HG03135 (cell line): Measurements from ENCODE around the gene MAP2K5.

Source experiments
- ATAC-seq: cut with Tn5 transposase; IDR thresholded peaks from one replicate; pipeline ENCODE4 v1.9.1; 2021; ENCODE audit warnings: mild to moderate bottlenecking, moderate library complexity; ENCODE audit not compliant: unreplicated experiment

Gene MAP2K5

GRCh38 chr15:67820992-67821783, 278.7 kb downstream of the MAP2K5 start:
- ATAC-seq, result no peak

- no peak for ATAC-seq
These were observed 279.4 kb downstream of the MAP2K5 start for GRCh38 chr15:67821784-67822440.

DNA sequence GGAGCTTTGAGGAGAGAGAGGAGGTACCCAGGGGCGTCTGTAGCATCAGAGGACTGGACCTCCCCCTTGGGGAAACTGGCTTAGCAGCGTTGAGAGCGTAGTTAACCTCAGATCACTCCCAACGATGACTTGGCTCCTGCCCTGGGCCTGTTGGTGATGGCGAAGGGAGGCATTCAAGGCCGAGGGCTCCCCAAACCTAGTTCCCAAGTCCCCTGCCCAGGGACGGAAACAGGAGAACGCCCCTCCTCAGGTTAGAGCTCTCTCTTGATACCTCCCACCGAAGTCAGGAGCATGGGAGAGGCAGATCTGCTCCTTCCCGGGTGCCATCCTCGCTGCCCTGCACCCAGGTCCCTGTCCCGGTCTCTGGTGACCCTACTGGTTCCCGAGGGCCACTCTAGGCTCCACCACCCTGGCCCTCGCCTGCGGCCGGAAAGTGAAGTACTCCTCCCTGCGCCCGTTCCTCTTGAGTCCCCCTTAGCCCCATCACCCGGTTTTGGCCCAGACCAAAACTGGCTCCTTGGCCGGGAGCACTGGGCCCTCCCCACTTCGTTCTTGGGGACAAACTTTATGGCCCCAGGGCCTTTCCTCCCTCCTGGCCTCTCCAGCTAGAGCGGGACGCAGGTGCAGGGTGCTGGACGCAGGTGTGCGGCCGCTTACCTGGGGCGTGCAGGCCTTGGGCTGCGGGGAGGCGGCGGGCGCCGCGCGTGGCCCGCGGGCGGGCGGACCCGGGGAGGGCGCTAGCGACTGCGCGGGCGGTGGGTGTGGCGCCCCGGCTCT, 280.2 kb downstream of the MAP2K5 start:
- no peak for ATAC-seq

DNA sequence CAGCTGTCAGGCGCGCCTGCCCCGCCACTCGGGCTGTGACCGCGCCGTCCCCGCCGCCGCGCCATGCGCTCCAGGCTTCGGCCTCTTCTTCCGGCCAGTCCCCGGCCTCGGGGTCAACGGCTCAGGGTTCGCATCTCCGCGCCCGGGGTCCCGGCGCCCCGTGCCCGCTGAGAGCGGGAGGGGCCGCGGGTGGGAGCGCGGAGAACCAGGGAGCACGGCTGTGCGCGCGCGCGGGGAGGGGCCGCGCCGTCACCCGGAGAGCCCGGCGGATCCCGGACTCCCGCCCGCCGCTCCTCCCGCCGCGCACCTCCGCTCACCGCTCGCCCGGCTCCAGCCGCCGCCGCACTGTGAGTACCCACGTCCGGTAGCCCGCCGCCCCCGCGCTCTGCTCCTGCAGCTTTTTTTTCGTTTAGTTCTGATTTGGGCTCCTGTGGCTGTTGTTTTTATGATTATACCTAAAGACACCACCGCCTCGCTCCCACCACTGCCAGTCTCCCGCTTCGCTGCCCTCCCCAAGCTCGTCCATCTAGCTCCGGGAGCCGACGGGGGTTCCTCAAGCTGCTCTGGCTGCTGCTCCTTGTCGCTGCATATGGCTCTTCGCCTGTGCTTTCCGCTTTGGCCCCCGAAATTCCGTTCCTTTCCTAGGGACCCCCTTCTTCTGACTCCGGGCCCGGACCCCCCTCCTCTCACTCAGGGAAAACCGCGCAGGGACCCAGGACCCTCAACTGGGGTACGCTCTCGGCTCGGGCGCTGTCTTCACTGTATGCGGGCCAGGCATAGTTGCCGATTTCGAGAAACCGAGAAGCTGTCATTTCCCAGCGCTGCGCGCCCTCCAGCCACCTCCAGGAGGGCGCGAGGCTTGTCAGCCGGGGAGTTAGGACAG, 281.1 kb downstream of the MAP2K5 start:
- no peak for ATAC-seq

DNA sequence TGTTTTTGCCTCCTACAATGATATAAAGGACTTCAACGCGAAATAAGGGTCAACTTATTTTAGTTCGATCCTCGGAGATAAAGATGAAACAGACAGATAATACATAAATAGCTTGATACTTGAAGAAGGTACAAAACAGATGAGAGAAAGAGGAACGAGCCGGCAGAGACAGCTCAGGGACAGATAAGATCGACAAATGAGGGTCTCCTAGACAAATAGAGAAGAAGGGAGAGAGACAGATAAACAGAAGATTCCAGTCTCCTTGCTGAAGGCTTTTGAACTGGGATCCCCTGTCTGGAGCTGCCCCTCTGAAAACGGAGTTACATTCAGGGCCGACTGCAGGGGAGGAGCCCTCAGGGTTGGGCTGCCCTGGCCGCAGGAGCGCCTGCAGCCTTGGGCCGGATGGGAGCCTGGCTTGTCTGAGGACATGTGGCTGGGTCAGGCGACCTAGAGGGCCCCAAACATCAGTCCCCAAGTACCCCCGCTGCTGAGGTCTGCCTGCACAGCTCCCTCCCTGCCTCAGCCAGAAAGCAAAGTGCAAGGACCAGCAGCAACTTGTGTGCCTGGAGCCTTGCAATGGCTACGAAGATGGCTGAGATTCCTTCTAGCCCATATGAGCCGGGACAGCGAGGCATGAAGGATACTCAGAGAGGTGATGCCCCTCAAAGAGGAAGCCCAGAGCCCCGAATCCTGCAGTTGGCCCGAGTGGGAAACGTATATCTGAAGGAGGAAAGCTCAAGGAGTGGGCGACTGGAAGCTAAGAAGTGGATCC, 281.9 kb downstream of the MAP2K5 start:
- no peak for ATAC-seq

GRCh38 chr15:67824976-67825880, 282.7 kb downstream of the MAP2K5 start, which contains the start of gene SKOR1:
SKOR1 (plus strand) TSS chr15:67825509; CDS start chr15:67825603, 94 bp downstream.
- no peak for ATAC-seq

DNA sequence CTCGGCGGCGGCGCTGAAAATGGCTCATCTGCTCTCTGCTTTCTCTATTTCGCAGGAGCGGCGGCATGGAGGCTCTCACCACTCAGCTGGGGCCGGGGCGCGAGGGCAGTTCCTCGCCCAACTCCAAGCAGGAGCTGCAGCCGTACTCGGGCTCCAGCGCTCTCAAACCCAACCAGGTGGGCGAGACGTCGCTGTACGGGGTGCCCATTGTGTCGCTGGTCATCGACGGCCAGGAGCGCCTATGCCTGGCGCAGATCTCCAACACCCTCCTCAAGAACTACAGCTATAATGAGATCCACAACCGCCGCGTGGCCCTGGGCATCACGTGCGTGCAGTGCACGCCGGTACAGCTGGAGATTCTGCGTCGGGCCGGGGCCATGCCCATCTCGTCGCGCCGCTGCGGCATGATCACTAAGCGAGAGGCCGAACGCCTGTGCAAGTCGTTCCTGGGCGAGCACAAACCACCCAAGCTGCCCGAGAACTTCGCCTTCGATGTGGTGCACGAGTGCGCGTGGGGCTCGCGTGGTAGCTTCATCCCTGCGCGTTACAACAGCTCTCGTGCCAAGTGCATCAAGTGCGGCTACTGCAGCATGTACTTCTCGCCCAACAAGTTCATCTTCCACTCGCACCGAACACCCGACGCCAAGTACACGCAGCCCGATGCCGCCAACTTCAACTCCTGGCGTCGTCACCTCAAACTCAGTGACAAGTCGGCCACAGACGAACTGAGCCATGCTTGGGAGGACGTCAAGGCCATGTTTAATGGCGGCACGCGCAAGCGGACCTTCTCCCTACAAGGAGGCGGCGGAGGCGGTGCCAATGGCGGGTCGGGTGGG, 283.6 kb downstream of the MAP2K5 start:
- no peak for ATAC-seq

GRCh38 chr15:67826717-67827561, 284.4 kb downstream of the MAP2K5 start:
- no peak for ATAC-seq

DNA sequence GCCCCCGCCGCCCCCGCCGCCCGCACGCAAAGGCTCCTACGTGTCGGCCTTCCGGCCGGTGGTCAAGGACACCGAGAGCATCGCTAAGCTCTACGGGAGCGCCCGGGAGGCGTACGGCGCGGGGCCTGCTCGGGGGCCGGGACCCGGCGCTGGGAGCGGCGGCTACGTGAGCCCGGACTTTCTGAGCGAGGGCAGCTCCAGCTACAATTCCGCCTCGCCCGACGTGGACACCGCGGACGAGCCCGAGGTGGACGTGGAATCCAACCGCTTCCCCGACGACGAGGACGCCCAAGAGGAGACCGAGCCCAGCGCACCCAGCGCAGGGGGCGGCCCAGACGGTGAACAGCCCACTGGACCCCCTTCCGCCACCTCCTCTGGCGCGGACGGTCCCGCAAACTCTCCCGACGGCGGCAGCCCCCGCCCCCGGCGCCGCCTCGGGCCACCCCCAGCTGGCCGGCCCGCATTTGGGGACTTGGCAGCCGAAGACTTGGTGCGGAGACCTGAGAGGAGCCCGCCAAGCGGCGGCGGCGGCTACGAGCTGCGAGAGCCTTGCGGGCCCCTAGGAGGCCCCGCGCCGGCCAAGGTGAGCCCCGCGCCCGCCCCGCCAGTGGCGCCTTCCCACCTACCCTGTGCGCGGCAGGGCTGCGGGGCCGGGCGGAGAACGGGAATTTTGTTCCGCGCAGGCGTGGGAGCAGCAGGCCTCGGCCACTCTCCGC, 285.2 kb downstream of the MAP2K5 start:
- ATAC-seq, result no peak

DNA sequence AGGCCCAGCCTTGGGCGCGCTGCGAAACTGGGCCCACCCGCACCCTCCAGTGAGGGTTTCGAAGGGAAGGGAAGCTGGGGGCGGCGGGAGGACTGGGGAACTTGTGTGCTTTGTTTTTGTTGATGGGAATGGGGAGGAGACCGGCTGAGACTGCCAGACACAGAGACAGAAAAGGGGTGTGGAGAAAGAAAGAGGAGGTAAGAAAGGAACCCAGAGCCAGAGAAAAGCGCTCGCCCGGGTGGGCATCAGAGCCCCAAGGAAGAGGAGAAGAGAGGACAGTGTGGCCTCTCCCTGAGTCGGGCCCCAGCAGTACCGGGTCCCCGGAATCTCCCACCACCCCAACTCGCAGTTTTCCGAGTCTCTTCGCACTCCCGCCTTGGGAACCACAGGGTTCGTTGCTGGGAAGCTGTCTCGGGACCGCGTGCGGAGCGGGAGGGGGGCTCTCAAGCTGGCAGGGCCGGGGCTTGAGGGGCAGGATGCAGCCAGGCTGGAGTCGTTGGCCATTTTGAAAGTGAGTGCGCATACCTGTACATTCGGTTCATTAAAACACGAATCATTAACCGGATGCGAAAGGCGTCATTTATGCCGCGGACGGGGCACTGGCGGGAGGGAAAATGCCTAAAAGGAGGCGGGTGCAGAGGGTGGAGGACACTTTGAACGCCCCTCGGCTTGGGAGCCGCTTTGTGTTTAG, 285.9 kb downstream of the MAP2K5 start:
- ATAC-seq, result no peak

GRCh38 chr15:67828969-67829646, 286.6 kb downstream of the MAP2K5 start:
- no peak for ATAC-seq

- no peak for ATAC-seq
These were observed 287.4 kb downstream of the MAP2K5 start for GRCh38 chr15:67829647-67830504.

DNA sequence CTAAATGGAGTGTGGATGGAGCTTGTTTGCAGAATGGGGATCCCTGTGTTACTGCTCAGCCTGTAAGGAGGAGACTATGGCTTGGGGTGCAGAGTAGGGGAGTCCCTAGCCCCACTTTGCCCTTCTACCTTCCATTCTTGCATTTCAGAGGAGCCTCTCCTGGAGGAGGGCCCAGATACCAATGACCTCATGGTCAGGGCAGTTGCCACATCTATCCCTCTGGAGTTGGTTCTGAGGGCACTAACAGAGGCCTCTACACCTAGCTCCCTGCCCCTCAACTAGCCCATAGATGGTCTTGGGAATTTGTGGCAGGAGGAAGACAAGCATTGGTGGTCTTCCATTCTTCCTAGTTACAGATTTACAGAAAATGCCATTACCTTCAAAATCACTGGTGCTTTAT, 288.9 kb downstream of the MAP2K5 start:
- ATAC-seq, result no peak

GRCh38 chr15:67832031-67832551, 289.6 kb downstream of the MAP2K5 start:
- ATAC-seq, result no peak
